CD4-positive, alpha-beta T cell treated with Interleukin-21 for 1 hour (primary cell): ENCODE results near the gene CNOT3.
"Not testable (repeated sequence)": the region's sequence is repeated elsewhere in the genome, so short reads cannot be mapped to it uniquely, and the experiment has no call there.

ENCODE experiments used
- DNase-seq: peaks from one replicate; pipeline ENCODE4 v3.0.0-alpha.2; 2020

The CNOT3 gene

DNA sequence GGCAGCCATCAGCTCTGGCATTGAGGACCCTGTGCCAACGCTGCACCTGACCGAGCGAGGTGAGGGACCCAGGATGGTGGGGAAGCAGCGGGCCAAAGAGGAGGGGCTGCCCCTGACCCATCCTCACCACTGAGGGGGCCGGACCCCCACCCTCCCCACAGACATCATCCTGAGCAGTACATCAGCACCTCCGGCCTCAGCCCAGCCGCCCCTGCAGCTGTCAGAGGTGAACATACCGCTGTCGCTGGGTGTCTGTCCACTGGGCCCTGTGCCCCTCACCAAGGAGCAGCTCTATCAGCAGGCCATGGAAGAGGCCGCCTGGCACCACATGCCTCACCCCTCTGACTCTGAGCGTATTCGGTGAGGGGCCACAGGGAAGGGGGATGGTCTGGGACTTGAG, 14.7 kb downstream of the CNOT3 start:
- no peak for DNase-seq

DNA sequence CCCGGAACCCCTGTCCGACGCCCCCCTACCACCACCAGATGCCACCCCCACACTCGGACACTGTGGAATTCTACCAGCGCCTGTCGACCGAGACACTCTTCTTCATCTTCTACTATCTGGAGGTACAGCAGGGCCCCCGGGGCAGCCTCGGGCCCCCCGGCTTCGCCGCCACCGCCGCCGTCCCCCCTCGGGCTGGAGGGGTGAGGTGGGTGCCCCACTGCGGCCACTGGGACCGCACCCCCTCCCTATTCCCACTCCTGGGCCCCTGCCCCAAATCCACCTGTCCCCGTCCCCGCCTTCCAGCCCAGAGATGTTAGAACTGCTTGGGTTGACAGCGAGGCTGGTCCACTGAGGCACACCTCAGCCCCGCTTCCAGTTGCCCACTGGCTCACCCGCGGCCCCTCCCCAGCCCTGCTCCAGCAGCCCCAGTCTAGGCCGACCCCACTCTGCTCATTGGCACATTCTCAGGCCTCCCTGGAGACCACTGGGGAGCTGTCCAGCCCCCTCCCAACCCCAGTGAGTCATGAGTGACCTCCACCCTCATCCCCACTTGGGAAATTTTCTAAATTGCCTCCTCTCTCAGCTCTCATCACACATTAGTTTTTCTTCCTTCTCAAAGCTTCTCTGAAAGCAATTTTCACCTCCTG, 15.4 kb downstream of the CNOT3 start:
- no peak for DNase-seq

DNA sequence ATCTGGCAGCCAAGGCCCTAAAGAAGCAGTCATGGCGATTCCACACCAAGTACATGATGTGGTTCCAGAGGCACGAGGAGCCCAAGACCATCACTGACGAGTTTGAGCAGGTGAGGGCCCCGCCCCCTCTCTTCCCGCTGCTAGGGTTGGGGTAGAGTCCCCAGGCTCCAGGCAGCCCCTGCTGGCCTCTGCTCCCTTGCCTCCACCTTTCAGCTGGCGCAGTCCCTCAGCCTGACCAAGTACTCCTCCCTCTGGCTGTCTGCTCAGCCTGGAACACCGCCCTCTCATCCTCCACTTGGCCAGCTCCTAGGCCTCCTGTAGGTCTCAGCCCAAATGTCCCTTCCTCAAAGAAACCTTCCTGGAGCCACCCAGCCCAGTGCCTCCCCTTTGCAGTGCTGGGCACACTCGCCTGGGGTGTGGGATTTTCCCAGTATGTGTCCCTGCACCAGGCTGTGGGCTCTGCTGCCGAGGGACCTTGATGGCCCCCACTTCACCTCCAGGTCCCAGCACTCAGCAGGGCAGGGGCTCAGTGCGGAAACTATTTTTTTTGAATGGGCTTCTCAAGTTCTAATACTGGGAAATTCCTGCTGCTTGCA, 16.3 kb downstream of the CNOT3 start:
- no peak for DNase-seq

DNA sequence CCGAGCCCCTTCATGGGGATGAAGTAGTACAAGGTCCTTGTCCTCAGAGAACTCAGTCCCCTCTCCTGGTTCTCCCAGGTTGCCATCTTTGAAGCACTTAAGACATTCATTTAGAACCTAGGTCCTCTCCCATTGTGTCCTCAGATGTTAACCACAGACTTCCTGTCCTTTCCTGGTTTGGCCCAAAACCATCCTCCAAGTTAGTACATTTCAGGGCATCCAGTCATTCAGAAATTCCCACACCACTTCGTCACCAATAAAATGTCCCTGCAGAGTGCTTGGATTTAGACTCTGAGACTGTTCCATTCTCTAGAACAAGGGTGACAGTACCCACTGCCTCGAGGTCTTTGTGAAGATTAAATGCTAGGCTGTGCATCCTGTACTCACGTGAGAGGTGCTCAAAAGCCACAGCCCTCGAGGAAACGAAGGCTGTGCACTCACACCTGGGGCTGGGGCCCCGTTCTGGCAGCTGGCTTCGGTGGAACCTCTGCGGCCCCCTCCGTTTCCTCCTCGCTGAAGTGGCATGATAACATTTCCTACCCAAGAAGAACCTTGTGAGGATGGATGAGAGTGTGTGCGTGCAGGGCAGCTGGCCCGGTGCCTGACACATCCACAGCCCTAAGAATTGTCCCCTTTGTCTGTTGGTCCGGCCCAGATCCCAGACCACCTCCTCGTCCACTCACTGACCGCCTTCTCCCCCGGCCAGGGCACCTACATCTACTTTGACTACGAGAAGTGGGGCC, 17.2 kb downstream of the CNOT3 start:
- DNase-seq, result peak; percentile 37

GRCh38 chr19:54155694-54156093, 18.1 kb downstream of the CNOT3 start:
- no peak for DNase-seq

DNA sequence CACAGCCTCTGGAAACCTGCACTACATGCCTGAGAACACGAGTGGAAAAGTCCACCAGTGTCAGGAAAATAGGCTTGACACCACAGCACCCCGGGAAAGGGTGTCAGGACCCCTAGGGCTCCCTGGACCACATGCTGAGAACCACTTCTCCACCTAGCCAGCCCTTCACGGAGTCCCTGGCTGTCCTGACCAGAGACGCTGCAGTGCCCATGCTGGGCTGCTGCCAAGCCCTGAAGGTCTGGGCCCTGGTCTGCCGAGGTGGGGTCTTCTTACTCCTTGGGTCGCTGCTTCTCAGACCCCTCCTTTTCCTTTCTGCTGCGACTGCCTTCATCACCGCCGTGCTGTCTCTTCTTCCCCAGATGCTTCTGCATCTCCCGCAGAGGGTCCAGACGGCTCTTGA, 18.9 kb downstream of the CNOT3 start:
- no peak for DNase-seq

DNA sequence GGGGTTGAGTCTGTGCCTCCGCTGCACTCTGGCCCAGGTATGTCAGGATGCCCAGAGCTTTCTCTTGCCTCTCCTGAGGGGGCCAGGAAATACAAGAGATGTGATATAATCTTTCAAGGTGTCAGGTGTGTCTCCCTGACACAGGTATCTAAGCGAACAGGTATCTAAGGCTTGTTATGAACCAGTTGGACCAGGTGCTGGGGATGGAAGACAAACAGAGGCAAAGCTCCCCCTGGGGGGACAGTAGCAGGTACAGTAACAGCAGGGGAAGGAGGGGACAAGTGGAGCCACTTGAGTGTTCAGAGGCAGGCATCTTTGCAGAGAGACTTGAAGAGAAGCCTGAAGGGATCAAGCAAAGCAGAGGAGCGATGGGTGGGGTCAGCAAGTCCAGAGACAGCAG, 19.4 kb downstream of the CNOT3 start:
- no peak for DNase-seq

GRCh38 chr19:54158812-54159351, 21.3 kb downstream of the CNOT3 start:
- peak; percentile 33 for DNase-seq

DNA sequence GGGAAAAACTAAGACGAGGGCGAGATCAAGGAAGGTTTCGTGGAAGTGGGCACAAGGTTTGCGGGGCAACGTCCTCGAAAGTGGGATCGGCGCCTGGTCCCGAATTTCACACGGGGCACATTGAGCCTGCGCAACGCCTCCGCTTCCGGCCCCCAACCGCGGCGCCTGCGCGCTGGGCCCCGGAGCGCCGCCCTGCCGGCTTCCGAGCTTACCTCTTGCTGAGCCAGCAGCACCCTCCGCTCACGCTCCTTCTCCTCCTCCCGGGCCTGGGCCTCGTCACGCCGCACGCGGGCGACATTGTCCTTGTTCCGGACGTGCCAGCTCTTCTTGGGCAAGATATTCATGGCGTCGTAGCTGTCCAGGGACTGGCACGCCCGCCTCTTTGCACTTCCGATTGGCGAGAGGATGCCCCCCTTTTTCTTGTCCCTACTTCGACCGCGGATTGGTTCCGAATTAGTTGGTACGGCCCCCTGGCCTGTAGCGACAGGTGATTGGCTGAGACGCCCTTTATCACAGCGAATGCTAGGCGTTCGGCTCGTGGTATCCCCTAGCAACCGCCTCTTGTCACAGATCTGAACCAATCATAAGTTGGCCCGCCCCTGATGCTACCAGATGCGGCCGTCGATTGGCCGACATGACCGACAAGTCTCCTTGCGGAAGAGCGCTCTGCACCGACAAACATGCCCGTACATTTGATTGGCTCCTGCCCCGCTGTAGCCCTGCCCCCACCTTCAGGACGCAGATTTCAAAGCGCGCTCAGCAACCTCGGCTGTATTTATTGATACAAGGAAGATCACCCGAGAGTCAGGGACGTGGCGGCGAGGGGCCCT, 22.0 kb downstream of the CNOT3 start, which contains the start of gene LENG1:
Gene LENG1, minus strand, starts transcription at position 370 of the 830 bp plus-strand sequence. Its CDS starts 26 bp downstream, at position 344.
- peak; percentile 100 for DNase-seq

DNA sequence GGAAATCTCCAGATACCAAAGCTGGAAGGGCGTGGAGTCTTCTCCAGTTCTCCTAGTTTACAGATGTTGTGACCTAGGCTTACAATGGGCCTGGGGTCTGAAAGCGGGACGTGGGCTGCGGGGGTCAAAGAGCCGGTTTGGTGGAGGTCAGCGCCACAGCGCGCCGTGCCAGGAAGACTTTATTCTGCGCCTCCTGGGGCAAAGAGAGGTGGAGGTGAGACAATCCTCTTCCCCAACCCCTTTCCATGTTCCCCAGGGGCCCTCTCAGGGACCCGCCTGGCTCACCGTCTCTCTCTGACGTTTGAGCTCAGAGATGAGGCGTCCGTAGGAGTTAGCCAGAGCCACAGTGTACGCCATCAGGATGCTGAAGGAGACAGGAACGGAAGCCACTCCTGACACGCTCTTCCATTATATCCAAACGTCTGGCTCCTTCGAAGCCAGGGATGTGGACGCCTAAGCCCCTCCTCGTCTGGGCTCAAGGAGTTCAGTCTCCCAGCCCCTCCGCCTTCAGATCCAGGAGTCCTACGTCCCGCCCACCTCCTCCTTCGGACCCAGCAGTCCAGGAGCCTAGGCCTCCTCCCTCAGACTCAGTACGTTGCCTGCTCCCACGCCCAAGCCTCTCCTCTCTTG, 22.7 kb downstream of the CNOT3 start:
- no peak for DNase-seq

- DNase-seq, result no peak
These were observed 23.3 kb downstream of the CNOT3 start for GRCh38 chr19:54160854-54161253.

GRCh38 chr19:54162241-54162805, 24.8 kb downstream of the CNOT3 start:
- DNase-seq, result peak; percentile 81

DNA sequence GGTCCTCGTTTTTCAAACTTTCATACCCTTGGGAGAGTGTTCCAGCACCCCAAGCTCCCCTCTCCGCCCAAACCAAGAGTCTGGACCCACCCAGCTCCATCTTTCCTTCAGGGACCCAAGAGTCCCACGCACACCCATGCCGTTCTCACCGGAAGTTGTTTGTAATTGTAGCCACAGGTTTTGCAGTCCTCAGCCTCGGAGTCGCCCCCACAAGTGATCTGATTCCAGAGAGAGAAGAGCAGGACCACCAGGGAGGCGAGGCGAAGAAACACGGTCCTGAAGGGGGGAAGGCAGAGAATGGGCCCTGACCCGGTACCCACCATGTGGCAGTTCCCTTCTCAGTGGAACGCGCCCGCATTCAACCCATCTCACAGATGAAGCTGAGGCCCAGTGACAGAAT, 25.3 kb downstream of the CNOT3 start:
- DNase-seq, result no peak

DNA sequence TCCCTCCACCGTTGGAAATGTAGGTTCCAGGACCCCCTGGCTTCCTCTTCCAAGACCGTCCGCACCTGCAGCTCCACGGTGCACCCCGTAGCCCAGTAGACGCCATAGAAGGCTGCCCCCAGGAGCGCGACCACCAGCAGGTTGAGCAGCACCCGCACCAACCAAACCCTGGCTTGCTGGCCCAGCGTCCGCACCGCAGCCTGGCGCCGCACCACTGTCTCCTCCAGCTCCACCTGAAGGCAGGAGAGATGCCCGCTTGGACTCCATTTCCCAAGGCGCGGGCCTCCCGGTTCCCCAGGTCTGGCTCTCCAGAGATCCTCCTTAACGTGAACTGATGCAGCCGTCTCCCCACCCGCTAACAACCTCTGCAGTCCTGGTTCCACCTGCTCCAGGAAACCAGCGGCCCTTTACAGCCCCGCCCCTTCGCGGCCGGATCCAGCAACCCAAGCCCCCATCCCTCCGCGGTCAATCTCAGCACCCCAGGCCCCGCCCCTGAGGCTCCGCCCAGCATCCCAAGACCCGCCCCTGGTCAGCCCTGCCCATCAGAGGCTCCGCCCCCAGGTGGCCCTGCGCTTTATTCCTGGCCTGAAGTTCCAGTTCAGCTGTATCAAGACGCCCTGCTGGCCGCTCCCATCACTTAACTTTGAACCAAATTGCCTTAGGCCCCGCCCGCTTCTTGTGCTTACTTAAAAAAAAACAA, 27.0 kb downstream of the CNOT3 start:
- DNase-seq, result peak; percentile 81

DNA sequence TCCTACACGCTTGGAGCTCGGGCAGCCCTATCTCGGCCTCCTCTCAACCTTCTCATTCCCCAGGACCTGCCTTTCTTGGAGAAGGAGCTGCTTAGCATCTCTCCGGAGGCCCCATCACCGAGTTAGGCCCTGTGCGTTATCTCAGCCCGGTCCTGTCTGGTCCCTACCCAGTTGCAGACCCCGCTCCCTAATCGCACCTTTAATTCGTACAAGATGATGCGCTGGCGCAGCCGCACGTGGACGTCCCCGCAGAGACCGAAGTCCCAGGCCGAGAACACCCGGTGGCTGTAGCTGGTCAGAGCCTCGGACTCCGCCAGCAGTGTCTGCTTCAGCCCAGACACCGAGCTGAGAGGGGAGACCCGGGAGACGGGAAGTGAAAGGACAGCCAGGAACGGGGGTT, 27.7 kb downstream of the CNOT3 start:
- no peak for DNase-seq

- DNase-seq, result peak; percentile 87
These were observed 30.8 kb downstream of the CNOT3 start for GRCh38 chr19:54168174-54168917.

- no peak for DNase-seq
These were observed 31.7 kb downstream of the CNOT3 start for GRCh38 chr19:54169149-54169740.

- not testable (repeated sequence) for DNase-seq
These were observed 34.3 kb downstream of the CNOT3 start for GRCh38 chr19:54171736-54172431.
